ENCODE measurements around the gene REXO5. TPM values are rescaled to one million over a fixed set of nuclear protein-coding genes. Genes with fewer than 3 reads are reported as not detected.
"Not testable (repeated sequence)": the region's sequence is repeated elsewhere in the genome, so short reads cannot be mapped to it uniquely, and the experiment has no call there.

The REXO5 gene
- total RNA-seq, 2 donors from 2014 or later = 1.0 to 2.2 TPM

DNA sequence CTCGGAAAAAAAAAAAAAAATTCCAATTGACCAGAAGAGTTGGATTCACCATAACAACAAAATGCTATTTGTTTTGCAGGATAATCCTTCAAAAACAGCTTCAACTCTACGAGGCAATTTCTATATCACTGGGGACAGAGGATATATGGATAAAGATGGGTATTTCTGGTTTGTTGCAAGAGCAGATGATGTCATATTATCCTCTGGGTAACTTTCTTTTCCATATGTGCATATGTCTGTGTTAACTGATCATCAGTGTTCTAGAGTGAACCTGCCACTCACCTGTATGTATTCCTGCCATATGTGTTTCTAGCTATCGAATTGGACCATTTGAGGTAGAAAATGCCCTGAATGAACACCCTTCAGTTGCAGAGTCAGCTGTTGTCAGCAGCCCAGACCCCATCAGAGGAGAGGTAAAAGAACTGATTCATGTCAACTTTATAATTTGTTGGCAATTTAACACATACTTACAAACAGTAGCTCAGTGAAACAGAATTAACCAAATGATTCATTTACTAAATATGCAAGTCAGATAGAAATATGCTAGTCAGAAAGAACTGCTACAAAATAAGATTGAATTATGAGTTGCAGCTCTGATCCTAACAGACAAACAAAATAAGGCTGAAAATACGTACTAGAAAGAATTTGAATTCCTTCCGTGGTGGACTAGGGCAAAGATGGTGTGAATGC is 14.3 kb upstream of the REXO5 start:
- intact Hi-C loops (cut with DNase I) = no loop called here
- DNase-seq (ENCODE audit: low spot score) = no peak

DNA sequence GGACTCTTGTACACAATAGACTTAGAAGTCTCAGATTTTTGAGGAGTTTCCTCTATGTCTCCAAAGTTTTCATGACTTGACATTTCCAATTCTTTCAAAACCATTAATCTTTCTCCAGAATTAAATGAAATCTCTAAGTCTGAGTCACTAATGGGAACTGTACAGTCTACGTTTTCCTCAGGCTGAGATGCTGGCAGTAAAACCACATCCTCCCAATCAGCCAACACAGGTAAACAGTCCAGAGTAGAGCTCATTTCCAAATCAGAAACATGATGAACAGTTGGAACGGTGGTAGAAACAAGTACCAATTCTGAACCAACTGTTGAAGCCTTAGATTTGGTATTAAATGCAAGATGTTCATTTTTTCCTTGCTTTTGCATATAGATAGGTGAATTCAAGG is 8.0 kb upstream of the REXO5 start:
- intact Hi-C loops (cut with DNase I) = no loop called here
- DNase-seq (ENCODE audit: low spot score) = no peak

DNA sequence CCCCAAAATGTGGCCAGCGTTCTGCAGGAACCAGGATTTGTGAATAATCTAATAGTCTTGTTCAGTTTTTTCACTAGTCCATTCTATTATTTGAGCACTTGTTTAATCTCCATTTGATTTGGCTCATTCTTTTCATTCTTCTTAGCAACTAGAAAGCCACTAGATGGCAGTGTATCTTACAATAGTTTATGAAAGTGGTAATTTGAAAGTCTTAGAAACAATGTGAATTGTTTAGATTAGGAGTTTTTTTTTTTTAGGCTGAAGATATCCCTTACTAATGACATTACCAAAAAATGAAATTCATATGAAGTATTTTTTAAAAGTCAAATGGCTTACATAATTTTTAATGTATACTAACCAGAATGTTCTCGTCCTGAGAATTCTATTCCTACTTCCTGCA is 6.7 kb upstream of the REXO5 start:
- intact Hi-C loops (cut with DNase I) = no loop called here
- DNase-seq (ENCODE audit: low spot score) = no peak

DNA sequence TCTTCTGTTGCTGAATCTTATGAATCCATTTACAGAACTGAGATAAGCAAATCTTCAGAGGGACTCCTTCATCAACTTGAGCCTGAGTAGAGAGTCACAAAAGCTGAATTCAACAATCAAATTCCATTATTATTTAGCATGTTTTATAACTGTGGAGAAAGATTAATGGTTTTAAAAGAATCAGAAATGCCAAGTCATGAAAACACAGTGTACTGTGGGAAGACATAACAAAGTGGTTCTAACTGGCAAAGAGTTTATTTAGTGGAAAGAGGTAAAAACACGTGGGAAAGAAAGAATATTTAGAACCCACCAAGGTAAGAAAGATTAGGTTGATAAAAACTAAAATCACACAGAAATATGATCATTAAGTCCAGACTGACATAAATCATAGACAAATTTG is 5.0 kb upstream of the REXO5 start:
- intact Hi-C loops (cut with DNase I) = loop anchor here in 1 of 2 donors (10.0 kb wide), 1 partner anchor 284 kb away; no protein-coding TSS in a partner anchor
- no peak for DNase-seq (ENCODE audit: low spot score)

DNA sequence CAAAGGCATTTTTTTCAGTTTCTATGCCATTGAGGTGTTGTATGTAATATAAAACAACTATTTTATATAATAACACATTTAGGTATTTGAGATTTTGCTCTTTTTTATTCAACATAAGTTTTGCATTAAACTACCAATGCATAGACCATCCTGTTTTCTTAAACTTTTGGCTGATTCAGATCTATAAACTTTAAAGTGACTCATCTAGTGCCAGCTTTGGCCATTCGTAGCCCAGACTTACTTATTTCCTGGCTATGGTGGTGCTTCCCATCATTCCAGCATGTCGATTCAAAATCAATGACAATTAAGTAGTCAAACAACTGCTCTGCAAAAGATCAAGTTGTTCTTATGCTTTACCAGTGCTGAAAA is 3.2 kb upstream of the REXO5 start:
- DNase-seq (ENCODE audit: low spot score) = no peak
- intact Hi-C loops (cut with DNase I) = loop anchor here in 1 of 2 donors (10.0 kb wide), 1 partner anchor 282 kb away; no protein-coding TSS in a partner anchor

DNA sequence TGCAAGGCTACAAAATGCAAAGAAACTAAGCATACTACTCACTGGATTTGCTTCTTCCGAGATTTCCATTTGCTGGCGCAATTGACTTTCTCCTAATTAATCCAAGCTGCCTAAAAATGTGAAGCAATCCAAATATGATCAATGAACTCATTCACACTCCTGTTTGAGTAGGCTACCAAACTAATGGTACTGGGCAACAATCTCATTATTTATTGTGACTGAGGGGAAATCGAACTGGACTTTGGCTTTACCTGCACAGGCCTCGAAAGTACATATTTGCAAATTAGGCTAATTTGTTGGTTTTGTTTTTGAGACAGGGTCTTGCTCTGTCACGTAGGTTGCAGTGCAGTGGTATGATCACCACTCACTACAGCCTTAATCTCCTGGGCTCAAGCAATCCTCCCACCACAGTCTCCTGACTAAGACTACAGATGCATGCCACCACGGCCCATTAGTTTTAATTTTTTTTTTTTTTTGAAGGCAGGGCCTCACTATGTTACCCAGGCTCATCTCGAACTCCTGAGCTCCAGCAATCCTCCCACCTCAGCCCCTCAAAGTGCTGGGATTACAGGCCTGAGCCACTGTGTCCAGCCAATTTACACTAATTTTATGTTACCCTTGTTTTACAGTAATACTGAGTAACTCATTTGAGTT is 2.6 kb upstream of the REXO5 start:
- intact Hi-C loops (cut with DNase I) = loop anchor here in 1 of 2 donors (10.0 kb wide), 1 partner anchor 281 kb away; no protein-coding TSS in a partner anchor
- no peak for DNase-seq (ENCODE audit: low spot score)

DNA sequence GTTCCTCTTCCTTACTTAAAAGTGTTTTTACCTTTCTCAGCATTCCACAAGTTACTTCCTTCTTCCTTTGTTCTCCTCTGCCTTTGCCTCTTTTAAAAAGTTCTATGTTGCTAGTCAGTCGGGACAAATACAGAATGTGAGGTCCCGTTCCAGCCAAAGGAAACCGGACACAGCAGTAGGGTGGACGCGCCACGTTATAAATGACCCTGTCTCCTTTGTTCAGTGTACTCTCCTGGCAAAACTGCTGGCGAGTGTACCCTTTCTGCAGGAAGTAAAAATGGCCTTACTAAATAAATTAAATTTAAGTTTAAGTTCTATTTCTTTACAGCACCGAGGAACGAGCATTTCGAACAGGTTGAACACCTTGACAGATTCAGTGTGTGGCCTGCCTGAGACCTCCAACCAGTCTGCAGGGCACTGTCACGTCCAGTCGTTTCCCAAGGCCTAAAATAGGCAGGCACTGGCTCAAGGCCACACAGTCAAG is 601 bp upstream of the REXO5 start:
- intact Hi-C loops (cut with DNase I) = loop anchor here in 1 of 2 donors (10.0 kb wide), 1 partner anchor 279 kb away; no protein-coding TSS in a partner anchor
- DNase-seq (ENCODE audit: low spot score) = not testable (repeated sequence)

DNA sequence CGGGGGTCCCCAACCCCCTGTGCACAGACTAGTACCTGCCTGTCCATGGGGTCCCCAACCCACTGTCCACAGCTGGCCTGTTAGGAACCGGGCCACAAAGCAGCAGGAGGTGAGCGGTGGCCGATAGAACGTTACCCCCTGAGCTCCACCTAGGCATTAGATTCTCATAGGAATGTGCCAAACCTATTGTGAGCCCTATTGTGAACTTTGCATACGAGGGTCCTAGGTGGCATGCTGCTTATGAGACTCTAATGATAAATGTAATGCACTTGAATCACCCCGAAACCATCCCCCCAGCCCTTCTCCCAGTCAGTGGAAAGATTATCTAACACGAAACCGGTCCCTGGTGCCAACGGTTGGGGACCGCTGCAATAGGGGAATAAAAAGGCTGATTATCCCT is 1.5 kb downstream of the REXO5 start:
- no peak for DNase-seq (ENCODE audit: low spot score)
- intact Hi-C loops (cut with DNase I) = loop anchor here in 1 of 2 donors (10.0 kb wide), 1 partner anchor 277 kb away; no protein-coding TSS in a partner anchor

DNA sequence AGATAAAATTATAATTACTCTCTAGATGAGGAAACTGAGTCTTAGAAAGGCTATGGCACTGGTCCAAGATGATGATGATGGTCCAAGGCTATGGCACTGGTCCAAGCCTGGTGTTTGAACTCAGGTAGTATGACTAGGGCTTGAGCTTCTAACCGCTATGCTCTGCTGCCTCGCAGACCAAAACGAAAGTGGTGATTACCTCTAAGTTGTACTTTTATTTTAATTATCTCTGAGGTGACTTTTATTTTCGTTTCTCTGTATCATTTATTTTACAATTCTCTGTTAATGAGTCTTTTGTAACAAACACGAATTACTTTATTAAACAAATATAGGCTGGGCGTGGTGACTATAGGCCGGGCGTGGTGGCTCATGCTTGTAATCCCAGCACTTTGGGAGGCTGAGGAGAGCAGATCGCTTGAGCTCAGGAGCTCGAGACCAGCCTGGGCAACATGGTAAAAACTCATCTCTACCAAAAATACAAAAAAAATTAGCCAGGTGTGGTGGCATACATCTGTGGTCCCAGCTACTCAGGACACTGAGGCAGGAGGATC is 5.6 kb downstream of the REXO5 start:
- DNase-seq (ENCODE audit: low spot score) = no peak
- intact Hi-C loops (cut with DNase I) = no loop called here

DNA sequence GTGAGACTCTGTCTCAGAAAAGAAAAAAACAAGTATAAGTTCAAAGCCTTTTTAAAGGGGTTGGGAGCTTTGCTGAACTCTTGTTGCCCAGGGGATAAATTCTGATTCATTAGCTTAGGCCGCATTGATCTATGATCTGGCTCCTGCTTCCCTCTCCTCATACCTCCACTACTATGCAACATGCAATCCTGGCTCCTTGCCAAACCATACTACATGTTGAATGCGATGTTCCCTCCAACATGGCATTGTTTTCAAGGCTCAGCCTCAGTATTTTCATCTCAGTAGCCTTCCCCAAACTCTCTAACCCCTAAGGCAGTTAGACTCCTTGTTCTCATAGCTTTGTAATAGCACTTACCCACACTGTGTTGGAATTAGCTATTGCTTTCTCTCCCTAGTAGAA is 6.2 kb downstream of the REXO5 start:
- no peak for DNase-seq (ENCODE audit: low spot score)
- intact Hi-C loops (cut with DNase I) = no loop called here

DNA sequence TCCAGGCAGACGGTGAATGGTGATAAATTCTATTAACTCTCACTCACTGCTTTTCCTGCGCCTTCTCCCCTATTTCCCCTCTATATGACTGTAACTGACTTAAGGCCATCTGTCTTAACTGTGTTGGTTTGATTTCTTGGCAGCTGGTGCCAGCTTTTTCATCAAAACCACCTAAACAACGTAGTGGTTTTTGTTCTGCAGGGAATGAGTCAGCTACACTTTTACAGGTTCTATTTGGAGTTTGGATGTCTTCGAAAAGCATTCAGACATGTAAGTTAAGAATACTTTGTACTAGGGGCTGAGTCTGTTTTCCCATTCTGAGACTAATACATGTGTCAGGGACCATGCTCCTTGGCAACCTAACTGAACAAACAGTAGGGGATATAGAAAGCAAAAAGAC is 8.5 kb downstream of the REXO5 start:
- intact Hi-C loops (cut with DNase I) = no loop called here
- no peak for DNase-seq (ENCODE audit: low spot score)

DNA sequence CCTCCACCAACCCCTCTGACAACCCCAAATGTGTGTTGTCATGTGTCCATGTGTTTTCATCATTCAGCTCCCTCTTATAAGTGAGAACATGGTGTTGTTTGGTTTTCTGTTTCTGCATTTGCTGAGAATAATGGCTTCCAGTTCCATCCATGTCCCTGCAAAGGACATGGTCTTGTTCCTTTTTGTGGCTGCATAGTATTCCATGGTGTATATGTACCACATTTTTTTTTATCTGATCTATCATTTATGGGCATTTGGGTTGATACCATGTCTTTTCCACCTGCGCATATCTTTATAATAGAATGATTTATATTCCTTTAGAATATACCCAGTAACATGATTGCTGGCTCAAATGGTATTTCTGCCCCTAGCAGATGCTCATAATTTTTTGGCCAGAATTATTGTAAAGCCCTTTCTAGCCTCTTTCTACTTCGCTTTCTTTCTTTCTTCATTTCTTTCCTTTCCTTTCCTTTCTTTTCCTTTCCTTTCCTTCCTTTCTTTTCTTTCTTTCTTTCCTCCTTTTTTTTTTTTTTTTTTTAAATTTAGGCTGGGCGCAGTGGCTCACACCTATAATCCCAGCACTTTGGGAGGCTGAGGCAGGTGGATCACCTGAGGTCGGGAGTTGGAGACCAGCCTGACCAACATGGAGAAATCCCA is 12.7 kb downstream of the REXO5 start:
- DNase-seq (ENCODE audit: low spot score) = no peak
- intact Hi-C loops (cut with DNase I) = no loop called here

DNA sequence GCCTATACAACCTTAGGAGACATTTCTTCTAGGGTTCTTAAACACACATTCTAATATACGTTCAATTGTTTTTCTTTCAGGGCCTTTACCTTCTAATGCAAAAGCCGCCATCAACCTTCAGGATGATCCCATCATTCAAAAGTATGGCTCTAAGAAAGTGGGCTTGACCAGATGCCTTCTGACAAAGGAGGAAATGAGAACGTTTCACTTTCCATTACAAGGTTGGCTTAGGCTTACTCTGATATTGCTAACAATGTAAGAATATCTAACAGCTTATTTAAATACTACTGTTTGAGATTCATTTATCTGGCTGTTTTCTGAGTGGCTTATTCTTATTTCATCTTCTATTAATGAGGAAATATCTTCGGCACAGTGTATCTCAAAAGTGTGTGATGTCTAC is 15.4 kb downstream of the REXO5 start:
- no peak for DNase-seq (ENCODE audit: low spot score)
- intact Hi-C loops (cut with DNase I) = no loop called here

DNA sequence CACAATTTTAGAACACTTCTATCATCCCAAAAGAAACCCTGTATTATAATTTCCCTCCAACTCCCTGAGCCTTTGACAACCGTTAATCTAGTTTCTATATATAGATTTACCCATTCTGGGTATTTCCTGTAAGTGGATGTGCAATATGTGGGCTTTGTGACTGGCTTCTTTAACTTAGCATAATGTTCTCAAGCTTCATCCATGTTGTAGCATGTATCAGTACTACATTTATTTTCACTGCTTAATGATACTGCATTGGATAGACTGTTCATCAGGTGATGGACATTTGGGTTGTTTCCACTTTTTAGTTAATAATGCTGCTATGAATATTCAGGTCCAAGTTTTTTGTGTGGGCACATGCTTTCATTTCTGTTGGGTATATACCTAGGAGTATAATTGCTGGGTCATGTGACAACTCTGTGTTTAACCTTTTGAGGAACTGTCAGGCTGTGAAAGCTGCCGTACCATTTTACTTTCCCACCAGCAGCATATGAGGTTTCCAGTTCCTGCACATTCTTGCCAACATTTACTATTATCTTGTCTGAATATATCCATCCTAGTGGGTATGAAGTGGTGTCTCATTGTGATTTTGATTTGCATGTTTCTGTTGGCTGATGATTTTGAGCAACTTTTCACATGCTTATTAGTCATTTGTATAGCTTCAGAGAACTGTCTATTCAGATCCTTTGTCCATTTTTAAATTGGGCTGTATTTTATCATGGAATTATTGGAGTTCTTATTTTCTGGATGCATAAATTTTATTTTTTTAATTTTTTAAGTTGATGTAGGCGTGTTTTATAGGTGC is 16.4 kb downstream of the REXO5 start:
- intact Hi-C loops (cut with DNase I) = no loop called here

DNA sequence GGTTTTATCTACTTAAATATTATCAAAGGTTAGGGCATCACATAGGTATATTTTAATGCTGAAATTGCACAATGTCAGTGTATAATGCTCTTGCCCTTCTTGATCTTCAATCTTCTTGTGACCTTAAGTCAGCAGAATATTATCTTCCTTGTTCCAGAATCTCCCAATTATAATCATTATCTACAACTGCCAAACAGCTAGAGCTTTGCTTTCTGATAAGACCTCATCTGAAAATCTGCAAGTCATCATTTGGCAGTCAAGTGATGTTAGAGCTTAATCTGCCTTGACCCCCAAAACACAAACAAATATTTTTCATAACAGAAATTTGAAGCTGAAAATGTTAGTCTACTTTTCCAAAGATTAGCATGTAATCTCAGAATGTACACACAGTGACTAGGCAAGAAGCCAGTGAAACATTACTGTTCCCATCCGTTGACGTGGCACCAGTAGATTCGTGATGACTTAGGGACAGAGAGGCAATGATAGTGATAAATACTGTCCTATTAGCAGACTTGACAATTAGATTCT is 19.8 kb downstream of the REXO5 start:
- no peak for DNase-seq (ENCODE audit: low spot score)
- intact Hi-C loops (cut with DNase I) = no loop called here

More for the DNA sequence above, 16.4 kb downstream of the REXO5 start:
- DNase-seq (ENCODE audit: low spot score) = no peak

DNA sequence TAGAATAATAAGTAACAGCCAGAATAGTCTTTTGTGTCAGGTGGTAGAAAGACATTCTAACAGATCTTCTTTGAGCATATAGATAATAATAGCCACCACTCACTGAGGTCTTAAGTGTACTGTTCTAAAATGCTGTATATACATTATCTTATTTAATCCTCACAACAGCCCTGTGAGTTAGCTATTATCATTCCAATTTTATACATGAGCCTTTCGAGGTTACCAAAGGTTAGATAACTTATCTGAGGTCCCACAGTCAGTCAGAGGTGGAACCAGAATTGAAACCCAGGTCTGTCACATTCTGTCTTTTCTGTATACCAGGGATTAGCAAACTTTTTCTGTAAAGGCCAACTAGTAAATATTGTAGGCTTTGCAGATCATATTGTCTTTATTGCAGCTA is 23.2 kb downstream of the REXO5 start:
- DNase-seq (ENCODE audit: low spot score) = no peak

DNA sequence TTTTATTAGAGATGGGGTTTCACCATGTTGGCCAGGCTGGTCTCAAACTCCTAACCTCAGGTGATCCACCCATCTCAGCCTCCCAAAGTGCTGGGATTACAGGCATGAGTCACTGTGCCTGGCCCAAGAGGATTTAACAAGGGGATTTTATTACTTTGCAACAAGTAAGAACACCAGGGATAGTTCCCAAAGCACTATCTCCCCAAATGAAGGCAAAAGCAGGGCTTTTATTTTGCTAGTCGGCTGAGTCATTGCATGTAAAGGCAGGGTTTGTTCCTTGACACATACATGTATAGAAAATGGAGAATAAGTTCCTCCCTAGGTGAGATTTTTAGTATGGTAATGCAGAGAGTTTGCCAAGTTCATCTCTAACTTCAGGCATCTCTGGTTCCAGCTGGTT is 24.0 kb downstream of the REXO5 start:
- DNase-seq (ENCODE audit: low spot score) = no peak
- intact Hi-C loops (cut with DNase I) = no loop called here

More for the DNA sequence above, 23.2 kb downstream of the REXO5 start:
- intact Hi-C loops (cut with DNase I) = no loop called here

DNA sequence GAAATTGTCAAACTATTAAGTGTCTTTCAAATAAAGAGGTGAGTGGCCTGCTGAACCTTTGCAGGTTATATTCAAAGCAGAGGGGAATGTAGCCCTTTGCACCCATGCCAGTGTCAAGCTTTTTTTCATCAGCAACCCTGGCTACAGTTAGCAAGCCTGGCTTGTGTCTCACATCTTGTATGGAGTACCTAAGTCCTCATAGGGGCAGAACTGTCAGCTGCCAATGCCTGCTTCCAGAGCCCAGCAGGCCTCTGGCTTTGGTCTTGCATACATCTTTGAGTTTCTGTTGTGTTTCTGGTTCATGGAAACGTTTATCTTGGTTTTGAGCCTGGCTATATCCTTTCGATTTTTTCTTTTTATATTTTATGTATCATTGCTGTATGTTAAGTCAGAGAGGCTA is 26.8 kb downstream of the REXO5 start:
- intact Hi-C loops (cut with DNase I) = no loop called here
- no peak for DNase-seq (ENCODE audit: low spot score)

DNA sequence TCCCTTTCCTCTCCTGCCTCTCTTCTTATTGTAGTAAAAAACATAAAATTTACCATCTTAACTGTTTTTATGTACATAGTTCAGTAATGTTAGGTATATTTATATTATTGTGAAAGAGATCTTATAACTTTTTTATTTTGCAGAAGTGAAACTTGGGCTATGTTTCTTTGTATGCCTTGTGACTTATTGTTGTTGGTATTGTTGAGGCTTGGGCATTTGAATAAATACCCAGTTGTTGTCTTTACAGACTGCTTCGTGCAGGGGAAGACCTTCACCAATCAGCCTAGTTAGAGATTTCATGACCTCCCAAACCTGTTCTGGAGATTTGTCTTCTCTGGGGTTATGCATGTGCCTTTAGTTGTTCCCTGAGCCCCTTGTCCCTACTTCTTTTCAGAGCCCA is 31.9 kb downstream of the REXO5 start:
- no peak for DNase-seq (ENCODE audit: low spot score)
- intact Hi-C loops (cut with DNase I) = no loop called here

Measured in posterior vena cava (tissue), 2 donors.